Measurements from ENCODE around the gene DHX9. TPM values are rescaled to one million over a fixed set of nuclear protein-coding genes. Genes with fewer than 3 reads are reported as not detected.

Gene DHX9
- total RNA-seq: 65.3 TPM
- long read RNA-seq, full-length matches to known transcripts: 21 of 32 reads
- long read RNA-seq, partial matches to known transcripts: 11 of 32 reads
- long read RNA-seq, other reads (novel, unspliced or antisense): 0 of 32 reads

- ATAC-seq (peak; percentile 93), DNase-seq (ENCODE audit: missing footprints) (peak; percentile 97)
- intact Hi-C loops (cut with DNase I): no loop called here
Measured at GRCh38 chr1:182839209-182840066, at the start of gene DHX9. Gene DHX9 (plus strand): TSS chr1:182839347. CDS start chr1:182842567, 3,220 bp downstream.

- intact Hi-C loops (cut with DNase I): no loop called here
- DNase-seq (ENCODE audit: missing footprints) (no peak), ATAC-seq (no peak)
Measured at GRCh38 chr1:182791281-182792179, 47.6 kb upstream of the DHX9 start.

GRCh38 chr1:182794091-182794490 is 45.1 kb upstream of the DHX9 start:
- DNase-seq (ENCODE audit: missing footprints): no peak
- ATAC-seq: no peak
- intact Hi-C loops (cut with DNase I): no loop called here

GRCh38 chr1:182794676-182795201 is 44.4 kb upstream of the DHX9 start:
- no peak for ATAC-seq
- intact Hi-C loops (cut with DNase I): no loop called here

GRCh38 chr1:182795563-182796228 is 43.5 kb upstream of the DHX9 start:
- intact Hi-C loops (cut with DNase I): no loop called here
- peak; percentile 44 for ATAC-seq

More at GRCh38 chr1:182794676-182795201, 44.4 kb upstream of the DHX9 start:
- DNase-seq (ENCODE audit: missing footprints): no peak

GRCh38 chr1:182802006-182802803 is 36.9 kb upstream of the DHX9 start:
- ATAC-seq (peak; percentile 60), DNase-seq (ENCODE audit: missing footprints) (no peak)
- intact Hi-C loops (cut with DNase I): no loop called here

More at GRCh38 chr1:182795563-182796228, 43.5 kb upstream of the DHX9 start:
- DNase-seq (ENCODE audit: missing footprints): no peak

GRCh38 chr1:182803846-182804245 is 35.3 kb upstream of the DHX9 start:
- intact Hi-C loops (cut with DNase I): no loop called here
- ATAC-seq: no peak
- DNase-seq (ENCODE audit: missing footprints): no peak

GRCh38 chr1:182806015-182806678 is 33.0 kb upstream of the DHX9 start:
- intact Hi-C loops (cut with DNase I): no loop called here
- no peak for DNase-seq (ENCODE audit: missing footprints)
- ATAC-seq: no peak

- intact Hi-C loops (cut with DNase I): no loop called here
- DNase-seq (ENCODE audit: missing footprints): no peak
- no peak for ATAC-seq
Measured at GRCh38 chr1:182807907-182808306, 31.2 kb upstream of the DHX9 start.

- intact Hi-C loops (cut with DNase I): no loop called here
- ATAC-seq (no peak), DNase-seq (ENCODE audit: missing footprints) (no peak)
Measured at GRCh38 chr1:182809414-182809957, 29.7 kb upstream of the DHX9 start.

GRCh38 chr1:182811975-182812722 is 27.0 kb upstream of the DHX9 start:
- DNase-seq (ENCODE audit: missing footprints): no peak
- no peak for ATAC-seq

GRCh38 chr1:182816863-182817262 is 22.3 kb upstream of the DHX9 start:
- intact Hi-C loops (cut with DNase I): no loop called here
- ATAC-seq: no peak
- no peak for DNase-seq (ENCODE audit: missing footprints)

More at GRCh38 chr1:182811975-182812722, 27.0 kb upstream of the DHX9 start:
- intact Hi-C loops (cut with DNase I): no loop called here

- ATAC-seq: no peak
- DNase-seq (ENCODE audit: missing footprints): no peak
- intact Hi-C loops (cut with DNase I): no loop called here
Measured at GRCh38 chr1:182817802-182818201, 21.3 kb upstream of the DHX9 start.

- intact Hi-C loops (cut with DNase I): no loop called here
Measured at GRCh38 chr1:182823220-182823619, 15.9 kb upstream of the DHX9 start.

GRCh38 chr1:182826892-182827291 is 12.3 kb upstream of the DHX9 start:
- intact Hi-C loops (cut with DNase I): no loop called here
- no peak for DNase-seq (ENCODE audit: missing footprints)
- no peak for ATAC-seq

More at GRCh38 chr1:182823220-182823619, 15.9 kb upstream of the DHX9 start:
- DNase-seq (ENCODE audit: missing footprints): no peak
- ATAC-seq: no peak

- ATAC-seq (no peak), DNase-seq (ENCODE audit: missing footprints) (no peak)
- intact Hi-C loops (cut with DNase I): no loop called here
Measured at GRCh38 chr1:182829285-182829932, 9.7 kb upstream of the DHX9 start.

Data from Right ventricle myocardium inferior (tissue), 1 donor.